MCF 10A (cell line): Measurements from ENCODE around the gene MINDY3. TPM values are rescaled to one million over a fixed set of nuclear protein-coding genes. Genes with fewer than 3 reads are reported as not detected.

Source experiments
- BruUV-seq: library from RNA; stranded (reverse); fragments of 400-500 nt; replicated peaks from 2 replicates; lab custom pipeline; 2021; lab: Mats Ljungman, UMichigan
- CTCF ChIA-PET: fragments of 300-600 bp; sonication (Branson Sonifier 250); formaldehyde crosslinking; extraction: SDS; loops from one replicate; lab custom pipeline; 2021; ENCODE audit warnings: antibody characterized with exemption, inconsistent platforms; lab: Yijun Ruan, JAX
- POLR2A ChIA-PET: fragments of 300-600, 350-650 bp; sonication (Branson Sonifier 250); formaldehyde crosslinking; extraction: SDS; loops from one replicate; lab custom pipeline; 2020; ENCODE audit warnings: antibody characterized with exemption, inconsistent platforms; lab: Yijun Ruan, JAX
- DNase-seq: peaks from one replicate; pipeline ENCODE4 v3.0.0-alpha.2; 2018; ENCODE audit not compliant: unreplicated experiment
- H3K27ac Mint-ChIP-seq: one replicate; pipeline ENCODE4 v1.8.0; 2022; ENCODE audit warnings: mild to moderate bottlenecking, low read depth, mixed read lengths; ENCODE audit not compliant: unreplicated experiment
- H3K27me3 Mint-ChIP-seq: one replicate; pipeline ENCODE4 v1.8.0; 2022; ENCODE audit warnings: mixed read lengths; ENCODE audit not compliant: insufficient read depth, unreplicated experiment
- H3K36me3 Mint-ChIP-seq: one replicate; pipeline ENCODE4 v1.8.0; 2022; ENCODE audit warnings: mild to moderate bottlenecking, moderate library complexity, mixed read lengths; ENCODE audit not compliant: insufficient read depth, unreplicated experiment
- H3K4me1 Mint-ChIP-seq: one replicate; pipeline ENCODE4 v1.8.0; 2022; ENCODE audit warnings: mixed read lengths; ENCODE audit not compliant: insufficient read depth, unreplicated experiment
- H3K4me3 Mint-ChIP-seq: one replicate; pipeline ENCODE4 v1.8.0; 2022; ENCODE audit warnings: mild to moderate bottlenecking, moderate library complexity, mixed read lengths; ENCODE audit not compliant: unreplicated experiment
- H3K9me3 Mint-ChIP-seq: one replicate; pipeline ENCODE4 v1.8.0; 2022; ENCODE audit warnings: mixed read lengths; ENCODE audit not compliant: unreplicated experiment
- intact Hi-C: fragments of 100-400 bp; cut with micrococcal nuclease; formaldehyde crosslinking; loops from 2 replicates; pipeline ENCODE4 v1.14.1; 2022
- total RNA-seq: library from RNA; stranded (reverse); gene quantifications from 2 replicates; pipeline ENCODE4 v1.2.3, GENCODE V29; 2022
- TF ChIP-seq, protein P1 (sequence below): fragments of 200-600 bp; IDR thresholded peaks from one replicate; pipeline ENCODE4 v1.8.0; 2022; ENCODE audit warnings: antibody characterized with exemption, mild to moderate bottlenecking; ENCODE audit not compliant: unreplicated experiment

MINDY3 gene
- total RNA-seq, 1 experiment from 2014 or later: 28.8 TPM

DNA sequence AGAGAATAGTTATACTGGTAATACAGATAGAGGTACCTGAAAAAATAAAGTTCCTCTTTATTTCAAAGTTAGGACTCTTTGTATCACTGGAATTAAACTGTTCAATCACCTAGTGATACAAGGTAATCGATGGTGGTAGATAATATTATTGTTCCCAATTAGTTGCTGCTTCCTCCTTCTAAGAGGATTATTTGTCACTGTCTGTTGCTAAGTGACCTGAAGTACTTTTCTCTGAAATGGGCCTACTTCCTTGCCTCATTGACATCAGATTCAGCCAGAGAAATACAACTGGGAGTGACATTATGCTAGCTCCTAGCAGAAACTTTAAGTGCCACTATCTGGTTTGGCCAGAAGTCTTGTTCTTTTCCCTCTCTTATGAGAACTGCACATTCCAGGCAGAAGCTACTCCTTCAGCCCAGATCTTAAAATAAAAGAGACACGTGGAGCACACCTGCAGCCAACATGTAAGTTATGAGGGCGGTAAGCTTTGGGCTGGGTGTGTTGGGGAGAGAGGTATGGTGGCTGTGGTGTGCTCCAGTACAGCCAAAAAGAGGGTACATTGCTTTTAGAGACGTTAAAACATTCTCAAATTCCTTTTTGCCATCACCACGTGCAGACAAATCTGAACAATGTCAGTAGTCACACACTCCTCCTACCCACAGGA, 54.8 kb downstream of the MINDY3 start:
- Mint-ChIP-seq H3K4me1 (no peaks in the 10 kb centered on the region), H3K9me3 (no peaks in the 10 kb centered on the region), H3K27me3 (no peaks in the 10 kb centered on the region), H3K36me3 (peaks cover 43% of the 10 kb centered on the region), H3K4me3 (no peak overlapping the region), H3K27ac (no peak overlapping the region)
- CTCF ChIA-PET: interaction anchor here (0.7 kb wide), 1 partner anchor 1002 kb away, joined by 3 read pairs; no protein-coding TSS in a partner anchor
- intact Hi-C loops: no loop called here
- DNase-seq: no peak
- no TSS peak for BruUV-seq
- POLR2A ChIA-PET: no interaction called here
- TF ChIP-seq, protein P1, sequence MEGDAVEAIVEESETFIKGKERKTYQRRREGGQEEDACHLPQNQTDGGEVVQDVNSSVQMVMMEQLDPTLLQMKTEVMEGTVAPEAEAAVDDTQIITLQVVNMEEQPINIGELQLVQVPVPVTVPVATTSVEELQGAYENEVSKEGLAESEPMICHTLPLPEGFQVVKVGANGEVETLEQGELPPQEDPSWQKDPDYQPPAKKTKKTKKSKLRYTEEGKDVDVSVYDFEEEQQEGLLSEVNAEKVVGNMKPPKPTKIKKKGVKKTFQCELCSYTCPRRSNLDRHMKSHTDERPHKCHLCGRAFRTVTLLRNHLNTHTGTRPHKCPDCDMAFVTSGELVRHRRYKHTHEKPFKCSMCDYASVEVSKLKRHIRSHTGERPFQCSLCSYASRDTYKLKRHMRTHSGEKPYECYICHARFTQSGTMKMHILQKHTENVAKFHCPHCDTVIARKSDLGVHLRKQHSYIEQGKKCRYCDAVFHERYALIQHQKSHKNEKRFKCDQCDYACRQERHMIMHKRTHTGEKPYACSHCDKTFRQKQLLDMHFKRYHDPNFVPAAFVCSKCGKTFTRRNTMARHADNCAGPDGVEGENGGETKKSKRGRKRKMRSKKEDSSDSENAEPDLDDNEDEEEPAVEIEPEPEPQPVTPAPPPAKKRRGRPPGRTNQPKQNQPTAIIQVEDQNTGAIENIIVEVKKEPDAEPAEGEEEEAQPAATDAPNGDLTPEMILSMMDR: no peak

DNA sequence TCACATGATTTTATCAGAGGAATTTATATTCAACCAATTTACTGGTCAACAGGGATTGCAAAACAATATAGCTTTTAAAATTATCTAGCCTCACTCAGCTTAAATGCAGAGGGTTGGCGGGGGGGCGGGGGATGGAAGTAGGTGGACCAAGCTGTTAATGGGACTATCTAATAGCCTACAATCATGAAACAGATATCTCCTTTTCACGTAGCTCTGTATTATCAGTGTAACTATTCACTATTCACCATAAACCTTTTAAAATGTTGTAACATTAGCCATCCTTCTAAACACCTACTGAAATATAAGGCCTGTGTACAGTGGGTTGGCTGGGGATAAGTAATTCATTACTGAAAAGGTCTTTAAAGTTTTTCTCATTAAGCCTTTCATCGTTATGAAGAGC, 56.2 kb downstream of the MINDY3 start:
- no peak for DNase-seq
- H3K36me3 Mint-ChIP-seq: peaks cover 38% of the 10 kb centered on the region
- H3K27me3 Mint-ChIP-seq: no peaks in the 10 kb centered on the region
- ChIA-PET CTCF (interaction anchor here (0.6 to 0.9 kb wide), 3 partner anchors 12 to 279 kb away, joined by 3 to 4 read pairs (median 3); no protein-coding TSS in a partner anchor), POLR2A (no interaction called here)
- H3K9me3 Mint-ChIP-seq: no peaks in the 10 kb centered on the region
- no peak overlapping the region for H3K4me3 Mint-ChIP-seq
- TF ChIP-seq, protein P1: no peak
- no peaks in the 10 kb centered on the region for H3K4me1 Mint-ChIP-seq
- BruUV-seq: no TSS peak
- H3K27ac Mint-ChIP-seq: no peak overlapping the region
- intact Hi-C loops: no loop called here

DNA sequence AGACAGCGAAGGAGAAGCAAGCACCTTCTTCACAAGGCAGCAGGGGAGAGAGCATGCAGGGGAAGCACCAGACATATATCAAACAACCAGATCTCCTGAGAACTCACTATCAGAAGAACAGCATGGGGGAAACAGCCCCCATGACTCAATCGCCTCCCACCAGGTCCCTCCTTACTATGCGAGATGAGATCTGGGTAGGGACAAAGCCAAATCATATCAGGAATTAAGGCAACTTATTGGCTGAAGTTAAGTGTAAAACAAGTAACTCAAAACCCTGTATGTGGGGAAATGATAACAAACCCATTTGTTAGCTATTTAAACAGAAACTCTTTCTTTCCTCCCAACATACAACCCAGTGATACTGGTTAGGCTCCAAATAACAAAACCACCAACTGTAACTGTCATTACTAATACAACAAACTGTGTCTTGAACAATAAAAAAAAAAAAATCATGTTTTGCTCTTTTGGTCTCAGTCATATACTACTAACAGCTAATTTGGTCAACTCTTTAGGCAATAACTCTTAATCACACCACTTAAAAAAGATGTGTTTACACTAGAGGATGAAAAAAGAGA, 57.8 kb downstream of the MINDY3 start:
- TF ChIP-seq, protein P1: no peak
- Mint-ChIP-seq H3K4me3 (no peak overlapping the region), H3K27me3 (no peaks in the 10 kb centered on the region), H3K36me3 (peaks cover 34% of the 10 kb centered on the region), H3K4me1 (no peaks in the 10 kb centered on the region), H3K9me3 (no peaks in the 10 kb centered on the region), H3K27ac (no peak overlapping the region)
- DNase-seq: no peak
- intact Hi-C loops: no loop called here
- ChIA-PET POLR2A (interaction anchor here (0.9 kb wide), 1 partner anchor 13 kb away, joined by 3 read pairs; no protein-coding TSS in a partner anchor), CTCF (no interaction called here)
- no TSS peak for BruUV-seq

DNA sequence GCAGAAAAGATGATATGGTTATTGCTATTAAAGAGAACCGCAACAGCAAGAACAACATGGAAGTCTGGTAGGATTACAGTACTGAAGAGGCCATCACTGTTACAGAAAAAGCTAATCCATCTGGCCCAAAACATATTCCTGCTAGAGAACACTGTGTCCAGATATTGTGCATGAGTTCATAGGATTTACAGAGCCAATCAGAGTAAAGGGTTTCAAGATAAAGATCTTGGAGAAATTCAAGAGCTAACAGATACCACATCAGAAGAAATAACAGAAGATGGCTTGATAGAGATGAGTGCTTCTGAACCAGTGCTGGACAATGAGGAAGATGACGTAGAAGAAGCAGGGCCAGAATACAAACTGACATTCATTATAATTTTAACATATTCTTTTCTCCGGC, 58.7 kb downstream of the MINDY3 start:
- TF ChIP-seq, protein P1: no peak
- no TSS peak for BruUV-seq
- ChIA-PET POLR2A (interaction anchor here (0.9 kb wide), 1 partner anchor 14 kb away, joined by 3 read pairs; no protein-coding TSS in a partner anchor), CTCF (no interaction called here)
- DNase-seq: no peak
- Mint-ChIP-seq H3K9me3 (no peaks in the 10 kb centered on the region), H3K27ac (no peak overlapping the region), H3K4me1 (no peaks in the 10 kb centered on the region), H3K4me3 (no peak overlapping the region), H3K36me3 (peaks cover 26% of the 10 kb centered on the region), H3K27me3 (no peaks in the 10 kb centered on the region)
- intact Hi-C loops: no loop called here
